ENCODE measurements around the gene GRK4.

- no peak for TF ChIP-seq ZBTB7A (IDR thresholded peaks at IDR 0.05; ENCODE audit: low read depth)
- TF ChIP-seq EP300 (IDR thresholded peaks at IDR 0.05; ENCODE audit: borderline replicate concordance), result no peak
- TF ChIP-seq CEBPB (IDR thresholded peaks at IDR 0.05), result no peak
- TF ChIP-seq RAD21 (IDR thresholded peaks at IDR 0.05; ENCODE audit: low read depth), result no peak
- TF ChIP-seq, protein P1, sequence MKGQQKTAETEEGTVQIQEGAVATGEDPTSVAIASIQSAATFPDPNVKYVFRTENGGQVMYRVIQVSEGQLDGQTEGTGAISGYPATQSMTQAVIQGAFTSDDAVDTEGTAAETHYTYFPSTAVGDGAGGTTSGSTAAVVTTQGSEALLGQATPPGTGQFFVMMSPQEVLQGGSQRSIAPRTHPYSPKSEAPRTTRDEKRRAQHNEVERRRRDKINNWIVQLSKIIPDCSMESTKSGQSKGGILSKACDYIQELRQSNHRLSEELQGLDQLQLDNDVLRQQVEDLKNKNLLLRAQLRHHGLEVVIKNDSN (IDR thresholded peaks at IDR 0.05), result no peak
Measured at GRCh38 chr4:2942532-2943363, 20.6 kb upstream of the GRK4 start.

Measured in Ishikawa (cell line).